ENCODE data around the gene RABAC1. TPM values are rescaled to one million over a fixed set of nuclear protein-coding genes. Genes with fewer than 3 reads are reported as not detected.

Gene RABAC1
- total and polyA plus RNA-seq, 9 of the 15 experiments (the other 6 are each of a cell fraction or from before 2014, with no cell fraction given) = 2.4 to 28.1 (median 9.3) TPM

DNA sequence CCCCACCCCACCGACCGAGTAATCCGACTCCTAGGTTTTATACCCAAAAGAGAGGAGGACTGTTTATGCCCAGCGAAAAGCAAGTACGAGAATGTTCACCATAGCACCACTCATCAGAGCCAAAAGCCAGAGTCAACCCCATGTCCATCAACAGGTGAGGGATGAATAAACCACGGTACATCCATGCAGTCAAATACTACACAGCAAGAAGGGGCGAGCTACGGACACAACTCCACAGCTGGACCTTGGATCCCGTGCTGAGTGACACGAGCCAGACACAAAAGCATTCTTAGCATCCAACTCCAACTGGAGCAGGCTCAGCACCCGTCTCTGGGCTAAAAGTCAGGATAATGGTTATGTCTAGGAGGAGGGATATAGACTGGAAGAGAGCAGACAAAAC lies 12.2 kb upstream of the RABAC1 start:
- WGBS (ENCODE audit: insufficient coverage, low coverage, missing lambda C conversion rate) = 3% methylated on average over 11 of the region's 11 CpGs
- ChIA-PET POLR2A (no interaction called here), CTCF (ENCODE audit: low intra/inter-chr PET ratio) (no interaction called here)
- DNase-seq (ENCODE audit: extremely low read depth in 1 of 4, low spot score in 3 of 4) (no peak), FAIRE-seq (no peak), ATAC-seq (no peak)
- peaks cover 10% of the 10 kb centered on the region; the same call in 1 of the 2 replicates for H4K20me1 ChIP-seq (replicated peaks; ENCODE audit: control insufficient read depth, insufficient read depth, low read length)
- H3K79me2 ChIP-seq (ENCODE audit: control insufficient read depth, insufficient read depth, low read length) = no peaks in the 10 kb centered on the region
- no peak overlapping the region for H3K4me3 ChIP-seq
- in situ Hi-C loops (cut with MboI) (no loop called here), intact Hi-C loops (cut with micrococcal nuclease) (no loop called here)
- H3K9me1 ChIP-seq (ENCODE audit: control insufficient read depth, insufficient read depth, low read length) = no peaks in the 10 kb centered on the region
- no TSS peak for BruUV-seq (replicated peaks)
- H3K4me1 ChIP-seq (replicated peaks in 1 of 2; ENCODE audit: control insufficient read depth in 2 of 2, insufficient read depth in 2 of 2, low read length in 2 of 2) = peaks cover 0 to 22% of the 10 kb centered on the region in 2 experiments; a peak in 2 of 5 replicates
- no peaks in the 10 kb centered on the region for H3K9me3 ChIP-seq (replicated peaks; ENCODE audit: control insufficient read depth, insufficient read depth, low read depth, low read length)
- no peak overlapping the region for H2AFZ ChIP-seq (ENCODE audit: low read depth, low read length)
- peaks cover 36 to 78% of the 10 kb centered on the region in 2 experiments for H3K27me3 ChIP-seq (ENCODE audit: control insufficient read depth in 2 of 2, insufficient read depth in 2 of 2, low read length in 2 of 2)
- H3K27ac ChIP-seq (ENCODE audit: extremely low read depth, low read depth, low read length) = no peak overlapping the region
- H3K4me2 ChIP-seq (ENCODE audit: insufficient read depth, low read length) = no peak overlapping the region
- H3K9ac ChIP-seq (ENCODE audit: insufficient read depth in 1 of 2, low read depth in 2 of 2, low read length in 2 of 2) = no peak overlapping the region
- no peaks in the 10 kb centered on the region for H3K36me3 ChIP-seq (ENCODE audit: control insufficient read depth, insufficient read depth, low read length)
- no peak for TF ChIP-seq ZNF644 (tag; IDR thresholded peaks at IDR 0.05; ENCODE audit: low read depth)
- TF ChIP-seq ZNF436 (CRISPR knock-in tag; IDR thresholded peaks at IDR 0.05) = no peak
- TF ChIP-seq, protein P1, sequence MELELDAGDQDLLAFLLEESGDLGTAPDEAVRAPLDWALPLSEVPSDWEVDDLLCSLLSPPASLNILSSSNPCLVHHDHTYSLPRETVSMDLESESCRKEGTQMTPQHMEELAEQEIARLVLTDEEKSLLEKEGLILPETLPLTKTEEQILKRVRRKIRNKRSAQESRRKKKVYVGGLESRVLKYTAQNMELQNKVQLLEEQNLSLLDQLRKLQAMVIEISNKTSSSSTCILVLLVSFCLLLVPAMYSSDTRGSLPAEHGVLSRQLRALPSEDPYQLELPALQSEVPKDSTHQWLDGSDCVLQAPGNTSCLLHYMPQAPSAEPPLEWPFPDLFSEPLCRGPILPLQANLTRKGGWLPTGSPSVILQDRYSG (tag; conservative IDR thresholded peaks at IDR 0.05; ENCODE audit: low read depth) = no peak
- TF ChIP-seq PURB (CRISPR knock-in tag; IDR thresholded peaks at IDR 0.05; ENCODE audit: low read depth) = no peak
- no peak for TF ChIP-seq POLR2AphosphoS2 (IDR thresholded peaks at IDR 0.05; ENCODE audit: low read length)
- TF ChIP-seq ZNF696 (CRISPR knock-in tag; conservative IDR thresholded peaks at IDR 0.05) = no peak
- TF ChIP-seq CBX2 (IDR thresholded peaks at IDR 0.05; ENCODE audit: insufficient read depth, low read length, poor library complexity, severe bottlenecking) = no peak
- no peak for TF ChIP-seq JUND (IDR thresholded peaks at IDR 0.05; ENCODE audit: borderline replicate concordance, low read depth, low read length)
- no peak for TF ChIP-seq JUND (tag; IDR thresholded peaks at IDR 0.05; ENCODE audit: borderline replicate concordance, low read depth, low read length)
- TF ChIP-seq HNRNPH1 (optimal IDR thresholded peaks at IDR 0.05; ENCODE audit: low read depth, low read length) = no peak
- TF ChIP-seq TCF7 (IDR thresholded peaks at IDR 0.05; ENCODE audit: borderline replicate concordance) = no peak
- TF ChIP-seq MAFG (tag; conservative IDR thresholded peaks at IDR 0.05) = no peak
- no peak for TF ChIP-seq ZBTB9 (CRISPR knock-in tag; IDR thresholded peaks at IDR 0.05)
- TF ChIP-seq ZNF184 (CRISPR knock-in tag; IDR thresholded peaks at IDR 0.05) = no peak
- TF ChIP-seq ZBTB33 (CRISPR knock-in tag; IDR thresholded peaks at IDR 0.05) = no peak
- no peak for TF ChIP-seq XRCC5 (IDR thresholded peaks at IDR 0.05; ENCODE audit: low read depth, low read length)
- no peak for TF ChIP-seq ZNF212 (CRISPR knock-in tag; IDR thresholded peaks at IDR 0.05)
